SJCRH30 (cell line): Measurements from ENCODE around the gene F12. TPM values are rescaled to one million over a fixed set of nuclear protein-coding genes. Genes with fewer than 3 reads are reported as not detected.
"Not testable (repeated sequence)": the region's sequence is repeated elsewhere in the genome, so short reads cannot be mapped to it uniquely, and the experiment has no call there.

Experiments used
- DNase-seq, 2 experiments: peaks; one replicate each; pipeline ENCODE4 v3.0.0-alpha.2; 2015 to 2020
- H3K27ac ChIP-seq: fragments of 250-450 bp; sonication (Bioruptor Pico); 2 replicates; pipeline ENCODE4 v1.5.1; 2020; ENCODE audit warnings: mild to moderate bottlenecking, moderate library complexity
- H3K27me3 ChIP-seq: fragments of 250-450 bp; sonication (Bioruptor Pico); 2 replicates; pipeline ENCODE4 v1.5.1; 2020; ENCODE audit warnings: mild to moderate bottlenecking, moderate library complexity
- H3K36me3 ChIP-seq: fragments of 250-450 bp; sonication (Bioruptor Pico); 2 replicates; pipeline ENCODE4 v1.5.1; 2020; ENCODE audit warnings: mild to moderate bottlenecking, moderate library complexity
- H3K4me1 ChIP-seq: fragments of 250-450 bp; sonication (Bioruptor Pico); 2 replicates; pipeline ENCODE4 v1.5.1; 2020; ENCODE audit warnings: mild to moderate bottlenecking, moderate library complexity
- H3K4me3 ChIP-seq: fragments of 250-450 bp; sonication (Bioruptor Pico); 2 replicates; pipeline ENCODE4 v1.5.1; 2020; ENCODE audit warnings: mild to moderate bottlenecking, moderate library complexity
- H3K9me3 ChIP-seq: fragments of 250-450 bp; sonication (Bioruptor Pico); replicated peaks from 2 replicates; pipeline ENCODE4 v1.5.1; 2020; ENCODE audit warnings: mild to moderate bottlenecking, moderate library complexity
- total RNA-seq: library from RNA; depleted of rRNA; stranded (reverse); fragments of >200 nt; shearing (Covaris generic); gene quantifications from 2 replicates; pipeline ENCODE4 v1.2.3, GENCODE V29; 2014

Gene F12
- total RNA-seq, 1 experiment from 2014 or later, result 5.9 TPM

DNA sequence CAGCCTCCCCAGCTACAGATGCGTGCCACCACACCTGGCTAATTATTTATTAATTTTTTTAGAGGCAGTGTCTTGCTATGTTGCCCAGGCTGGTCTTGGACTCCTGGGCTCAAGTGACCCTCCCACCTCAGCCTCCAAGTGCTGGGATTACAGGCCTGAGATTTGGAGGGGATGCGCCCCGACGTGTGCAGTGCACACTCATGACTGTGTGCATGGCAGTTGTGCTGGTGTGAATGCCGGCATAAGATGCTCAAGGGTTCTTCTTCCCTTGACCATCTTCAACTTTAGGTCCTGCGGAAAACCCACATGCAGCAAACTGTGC, 28.6 kb downstream of the F12 start:
- H3K36me3 ChIP-seq, result no peaks in the 10 kb centered on the region
- peaks cover 18% of the 10 kb centered on the region for H3K27me3 ChIP-seq
- no peak for DNase-seq

GRCh38 chr5:177378884-177379883, 30.2 kb downstream of the F12 start:
- no peaks in the 10 kb centered on the region for H3K36me3 ChIP-seq
- H3K4me3 ChIP-seq, result no peak overlapping the region
- DNase-seq, result no peak
- H3K27me3 ChIP-seq, result peaks cover 19% of the 10 kb centered on the region
- no peaks in the 10 kb centered on the region for H3K4me1 ChIP-seq
- H3K9me3 ChIP-seq, result no peaks in the 10 kb centered on the region
- H3K27ac ChIP-seq, result no peak overlapping the region

More for the DNA sequence above, 28.6 kb downstream of the F12 start:
- Histone ChIP-seq H3K9me3 (no peaks in the 10 kb centered on the region), H3K4me1 (no peaks in the 10 kb centered on the region), H3K27ac (no peak overlapping the region), H3K4me3 (no peak overlapping the region)

DNA sequence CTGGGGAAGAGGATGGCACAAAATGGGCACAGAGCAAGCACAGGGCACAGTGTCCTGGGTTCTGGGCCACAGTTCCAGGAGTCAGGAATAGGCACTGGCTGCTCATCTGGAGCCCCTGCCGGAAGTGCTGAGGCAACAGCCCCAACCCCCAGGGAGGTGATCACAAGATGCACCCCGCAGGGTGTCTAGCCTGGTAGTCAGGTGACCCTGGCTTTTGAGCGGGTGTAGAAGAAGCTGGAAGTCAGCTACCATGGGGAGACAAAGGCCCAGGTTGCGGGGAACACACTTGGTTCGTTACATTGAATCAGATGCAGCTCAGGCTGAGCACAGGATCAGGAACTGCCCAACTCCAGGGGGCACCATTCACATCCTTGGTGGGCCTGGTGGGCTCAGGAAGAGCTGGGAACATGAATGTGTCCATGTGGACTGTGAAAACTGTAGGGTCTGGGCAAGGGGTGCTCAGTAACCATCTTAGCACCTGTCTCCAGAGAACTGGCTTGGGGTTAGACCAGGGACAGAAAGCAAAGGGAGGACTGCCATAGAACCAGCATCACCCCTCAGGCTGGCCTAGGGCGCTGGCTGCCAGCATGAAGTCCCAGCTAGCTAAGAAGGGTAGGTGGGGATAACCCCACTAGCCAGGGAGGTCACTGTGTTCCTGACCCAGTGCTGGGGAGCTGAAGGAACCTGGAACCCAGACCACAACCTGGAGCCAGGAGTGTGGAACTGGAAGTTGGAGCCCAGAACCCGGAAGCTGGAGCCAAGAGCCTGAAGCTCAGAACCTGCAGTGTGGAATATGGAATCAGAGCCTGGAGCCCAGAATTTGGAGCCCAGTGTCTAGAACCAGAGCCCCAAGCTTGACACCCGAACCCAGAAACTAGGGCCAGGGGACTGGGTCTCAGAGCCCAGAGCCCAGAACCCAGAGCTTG, 31.2 kb downstream of the F12 start:
- Histone ChIP-seq H3K27ac (no peak overlapping the region), H3K36me3 (no peaks in the 10 kb centered on the region), H3K4me3 (no peak overlapping the region), H3K27me3 (peaks cover 13% of the 10 kb centered on the region), H3K4me1 (no peaks in the 10 kb centered on the region), H3K9me3 (no peaks in the 10 kb centered on the region)
- no peak for DNase-seq

GRCh38 chr5:177376107-177376506, 33.3 kb downstream of the F12 start:
- DNase-seq, result no peak
- Histone ChIP-seq H3K9me3 (no peaks in the 10 kb centered on the region), H3K4me1 (no peaks in the 10 kb centered on the region), H3K27ac (no peak overlapping the region), H3K4me3 (no peak overlapping the region), H3K36me3 (no peaks in the 10 kb centered on the region), H3K27me3 (0 out of 2 replicates have a peak, but pooled peaks cover 3% of the 10 kb centered on the region)

GRCh38 chr5:177375516-177375915, 33.8 kb downstream of the F12 start:
- DNase-seq, H3K4me1 ChIP-seq, H3K9me3 ChIP-seq, H3K27ac ChIP-seq, H3K27me3 ChIP-seq, H3K36me3 ChIP-seq, H3K4me3 ChIP-seq: not testable (repeated sequence)

DNA sequence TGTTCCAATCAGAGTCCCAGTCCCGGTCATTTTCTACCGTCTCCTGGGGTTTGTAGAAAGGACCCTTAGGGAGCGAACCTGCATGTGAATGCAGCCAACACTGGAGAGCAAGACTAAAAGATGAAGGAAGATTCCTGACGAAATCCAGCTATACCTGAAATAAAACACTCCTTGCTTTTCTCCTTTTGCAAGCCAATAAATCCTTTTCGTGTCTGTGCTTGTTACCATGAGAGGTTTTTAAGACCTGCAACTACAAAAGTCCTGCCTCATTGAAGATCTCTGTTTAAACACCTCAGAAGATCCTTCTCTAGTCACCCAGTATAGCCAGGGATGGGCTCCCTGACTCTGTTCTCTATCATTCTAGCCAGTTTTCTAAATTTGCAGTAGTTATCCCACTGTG, 35.2 kb downstream of the F12 start:
- H3K9me3 ChIP-seq, result no peaks in the 10 kb centered on the region
- H3K4me1 ChIP-seq, result peaks cover 7% of the 10 kb centered on the region; the same call in 1 of the 2 replicates
- DNase-seq, result no peak
- no peaks in the 10 kb centered on the region for H3K36me3 ChIP-seq
- no peak overlapping the region for H3K4me3 ChIP-seq
- H3K27me3 ChIP-seq, result 0 out of 2 replicates have a peak, but pooled peaks cover 3% of the 10 kb centered on the region
- H3K27ac ChIP-seq, result no peak overlapping the region

DNA sequence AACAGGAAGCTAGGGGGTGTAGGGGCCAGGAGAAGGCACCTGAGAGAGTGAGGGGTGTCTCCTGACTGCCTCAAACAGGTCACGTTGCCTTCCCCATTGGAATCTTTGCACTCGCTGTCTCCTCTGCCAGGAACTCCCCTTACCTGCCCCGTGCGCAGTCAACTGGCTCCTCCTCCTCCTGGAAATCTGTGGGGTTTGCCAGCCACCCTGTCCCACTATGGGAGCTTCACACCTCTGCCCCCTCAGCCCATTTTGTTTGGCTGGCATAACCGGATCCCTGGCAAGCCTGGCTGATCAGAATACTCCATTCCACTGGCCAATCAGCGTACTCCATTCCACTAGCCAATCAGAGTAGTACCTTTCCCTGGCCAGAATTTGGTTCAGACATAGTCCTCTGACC, 35.6 kb downstream of the F12 start:
- H3K4me3 ChIP-seq, result no peak overlapping the region

GRCh38 chr5:177372910-177373309, 36.5 kb downstream of the F12 start:
- Histone ChIP-seq H3K27me3 (0 out of 2 replicates have a peak, but pooled peaks cover 3% of the 10 kb centered on the region), H3K36me3 (no peaks in the 10 kb centered on the region), H3K4me1 (peaks cover 7% of the 10 kb centered on the region; the same call in 1 of the 2 replicates), H3K27ac (no peak overlapping the region), H3K4me3 (no peak overlapping the region), H3K9me3 (no peaks in the 10 kb centered on the region)
- no peak for DNase-seq

More for the DNA sequence above, 35.6 kb downstream of the F12 start:
- H3K27ac ChIP-seq, result no peak overlapping the region
- DNase-seq, result no peak
- no peaks in the 10 kb centered on the region for H3K36me3 ChIP-seq
- no peaks in the 10 kb centered on the region for H3K9me3 ChIP-seq
- H3K27me3 ChIP-seq, result 0 out of 2 replicates have a peak, but pooled peaks cover 3% of the 10 kb centered on the region
- peaks cover 7% of the 10 kb centered on the region; the same call in 1 of the 2 replicates for H3K4me1 ChIP-seq

DNA sequence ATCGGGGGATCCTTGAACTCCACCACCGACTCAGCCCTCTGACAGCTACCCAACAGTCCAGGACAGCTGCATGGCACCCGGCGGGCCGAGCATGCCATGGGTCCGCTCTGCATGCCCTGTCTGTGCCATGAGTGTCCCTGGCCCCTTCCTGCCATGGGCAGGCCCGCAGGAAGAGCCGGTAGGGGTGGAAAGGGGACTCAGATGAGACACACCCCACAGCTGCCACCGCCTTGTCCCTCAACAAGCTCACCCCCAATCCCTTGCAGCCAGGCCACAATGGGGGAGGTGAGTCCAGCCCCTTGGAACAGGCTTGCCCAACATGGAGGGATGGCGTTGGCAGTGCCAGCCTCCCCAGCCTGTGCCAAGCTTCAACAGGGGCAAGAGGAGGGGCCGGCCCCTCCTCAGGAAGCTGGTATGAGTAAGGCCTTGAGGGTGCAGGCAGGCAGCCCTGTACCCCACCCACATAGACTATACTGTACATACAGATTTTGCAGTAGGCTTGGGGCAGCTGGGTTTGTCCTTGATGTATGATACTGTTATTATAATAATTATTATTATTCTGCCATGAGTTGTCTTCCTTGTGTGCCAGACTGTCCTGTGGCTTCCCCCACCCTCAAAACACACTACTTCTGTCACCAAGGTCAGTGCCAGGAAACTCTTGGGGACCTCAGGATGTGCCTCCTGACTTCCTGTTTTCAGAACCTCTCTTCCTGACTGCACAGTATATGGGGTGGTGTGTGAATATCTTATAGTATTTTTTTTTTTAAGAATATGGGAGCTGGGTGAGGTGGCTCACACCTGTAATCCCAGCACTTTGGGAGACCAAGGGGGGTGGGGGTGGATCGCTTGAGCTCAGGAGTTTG, 37.1 kb downstream of the F12 start:
- no peak for DNase-seq
- Histone ChIP-seq H3K9me3 (no peaks in the 10 kb centered on the region), H3K4me3 (no peak overlapping the region), H3K27me3 (0 out of 2 replicates have a peak, but pooled peaks cover 3% of the 10 kb centered on the region), H3K4me1 (peaks cover 7% of the 10 kb centered on the region; the same call in 1 of the 2 replicates), H3K27ac (no peak overlapping the region), H3K36me3 (no peaks in the 10 kb centered on the region)

- no peaks in the 10 kb centered on the region for H3K36me3 ChIP-seq
- peak overlapping the region; percentile 57 for H3K4me3 ChIP-seq
- H3K9me3 ChIP-seq, result no peaks in the 10 kb centered on the region
- 0 out of 2 replicates have a peak, but pooled peaks cover 3% of the 10 kb centered on the region for H3K27me3 ChIP-seq
- DNase-seq, result no peak
- H3K4me1 ChIP-seq, result peaks cover 8% of the 10 kb centered on the region; the same call in 1 of the 2 replicates
- no peak overlapping the region for H3K27ac ChIP-seq
These were observed 38.0 kb downstream of the F12 start for GRCh38 chr5:177371120-177372033.

GRCh38 chr5:177370488-177371119, 38.8 kb downstream of the F12 start:
- Histone ChIP-seq H3K9me3 (no peaks in the 10 kb centered on the region), H3K4me1 (peaks cover 12% of the 10 kb centered on the region; the same call in 1 of the 2 replicates), H3K27me3 (0 out of 2 replicates have a peak, but pooled peaks cover 3% of the 10 kb centered on the region), H3K4me3 (peak overlapping the region; percentile 57), H3K36me3 (no peaks in the 10 kb centered on the region), H3K27ac (no peak overlapping the region)
- DNase-seq, result peak; percentile 90 to 91

GRCh38 chr5:177369645-177370440, 39.5 kb downstream of the F12 start:
- H3K4me1 ChIP-seq, result peaks cover 12% of the 10 kb centered on the region; the same call in 1 of the 2 replicates
- 0 out of 2 replicates have a peak, but pooled peaks cover 1% of the 10 kb centered on the region for H3K27me3 ChIP-seq
- H3K9me3 ChIP-seq, result no peaks in the 10 kb centered on the region
- H3K27ac ChIP-seq, result no peak overlapping the region
- no peak overlapping the region for H3K4me3 ChIP-seq
- no peak for DNase-seq
- no peaks in the 10 kb centered on the region for H3K36me3 ChIP-seq
